ENCODE data around the gene MCTP2.

MCTP2 gene

DNA sequence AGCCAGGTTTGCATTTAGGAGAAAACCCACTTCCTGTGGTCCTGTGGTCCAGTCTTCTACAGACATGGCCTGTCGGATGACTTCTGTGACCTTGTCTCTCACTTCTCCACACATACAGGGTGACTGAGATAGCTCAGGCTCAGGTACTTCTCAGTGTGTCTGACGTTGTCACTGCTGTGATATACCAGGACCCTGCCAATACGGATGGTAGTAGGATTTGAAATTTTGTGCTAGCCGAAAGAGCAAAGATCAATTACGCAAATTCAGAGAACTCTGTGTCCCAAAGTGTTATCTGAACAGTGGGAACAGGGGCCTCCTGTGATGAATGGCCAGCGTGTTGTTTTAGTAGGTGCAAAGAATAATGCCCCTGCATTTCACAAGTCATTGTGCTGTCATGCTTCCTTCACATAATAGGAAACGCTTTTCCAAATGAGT, 128.9 kb downstream of the MCTP2 start:
- DNase-seq = no peak

DNA sequence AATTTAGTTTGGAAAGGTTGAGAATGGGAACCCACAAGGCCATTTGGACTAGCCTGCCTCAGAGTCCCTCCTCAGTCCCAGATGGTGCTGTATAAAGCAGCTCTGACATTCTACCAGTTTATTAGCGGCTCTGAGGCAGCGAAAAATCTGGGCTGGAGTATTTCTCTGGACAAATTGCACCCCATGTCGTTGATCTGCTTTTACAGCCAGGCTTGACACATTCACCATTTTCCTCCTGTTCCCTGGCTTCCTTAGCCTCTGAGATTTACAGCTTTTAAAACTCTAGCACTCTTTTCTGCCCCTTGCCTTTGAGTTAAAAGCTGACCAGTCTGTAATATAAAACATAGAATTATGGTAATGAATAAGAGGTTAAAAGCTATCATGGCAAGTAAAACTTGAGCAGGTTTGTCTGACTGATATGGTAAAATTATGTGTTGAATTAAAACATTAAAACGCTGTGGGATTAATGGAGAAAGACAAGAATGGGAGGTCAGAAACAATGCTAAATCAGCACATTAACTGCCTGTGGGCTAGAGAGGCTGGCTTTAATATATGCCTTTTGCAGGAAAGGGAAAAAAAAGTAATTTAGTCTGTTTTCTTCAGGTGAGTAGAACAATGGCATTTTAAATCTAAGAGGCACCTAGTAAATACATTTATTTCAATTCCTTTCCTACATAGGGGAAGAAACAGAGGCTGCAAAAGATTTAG, 131.2 kb downstream of the MCTP2 start:
- DNase-seq = no peak

DNA sequence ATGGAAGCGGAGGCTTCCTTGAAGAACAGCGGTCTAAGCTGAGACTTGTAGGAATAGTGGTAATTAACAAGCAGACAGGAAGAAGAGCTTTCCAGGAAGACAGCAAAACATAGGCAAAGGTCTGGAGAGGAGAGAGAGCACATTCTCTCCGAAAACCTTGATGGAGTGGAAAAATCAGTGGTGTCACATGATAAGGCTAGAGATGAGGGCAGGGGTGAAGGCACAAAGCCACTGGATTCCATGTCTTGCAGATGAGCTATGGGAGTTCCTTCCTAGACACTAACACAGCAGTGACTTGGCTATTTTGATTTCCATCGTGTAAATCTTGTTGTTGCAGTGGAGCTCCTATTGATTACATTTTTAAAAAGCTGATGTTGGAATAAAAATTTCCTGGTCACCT, 132.0 kb downstream of the MCTP2 start:
- no peak for DNase-seq

DNA sequence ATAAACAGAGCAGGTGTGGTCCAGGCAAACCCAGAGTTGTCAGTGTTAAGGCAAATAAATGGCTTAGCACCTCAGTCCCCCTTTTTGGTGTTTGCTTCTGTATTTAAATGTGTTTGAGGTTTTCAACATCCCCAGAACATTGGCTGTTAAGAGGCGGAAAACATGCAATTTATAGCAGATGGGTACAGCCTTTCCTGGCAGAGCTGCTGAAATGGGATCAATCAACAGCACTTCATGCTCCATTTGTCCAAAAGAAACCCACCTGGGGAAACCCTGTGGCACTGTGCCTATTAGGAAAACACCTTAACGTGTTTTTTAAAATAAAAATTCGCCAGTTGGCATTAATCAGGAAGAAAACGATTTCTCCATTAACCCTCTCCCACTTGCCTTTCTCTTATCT, 135.4 kb downstream of the MCTP2 start:
- DNase-seq = no peak

- DNase-seq = no peak
These were observed 136.6 kb downstream of the MCTP2 start for GRCh38 chr15:94367726-94368535.

DNA sequence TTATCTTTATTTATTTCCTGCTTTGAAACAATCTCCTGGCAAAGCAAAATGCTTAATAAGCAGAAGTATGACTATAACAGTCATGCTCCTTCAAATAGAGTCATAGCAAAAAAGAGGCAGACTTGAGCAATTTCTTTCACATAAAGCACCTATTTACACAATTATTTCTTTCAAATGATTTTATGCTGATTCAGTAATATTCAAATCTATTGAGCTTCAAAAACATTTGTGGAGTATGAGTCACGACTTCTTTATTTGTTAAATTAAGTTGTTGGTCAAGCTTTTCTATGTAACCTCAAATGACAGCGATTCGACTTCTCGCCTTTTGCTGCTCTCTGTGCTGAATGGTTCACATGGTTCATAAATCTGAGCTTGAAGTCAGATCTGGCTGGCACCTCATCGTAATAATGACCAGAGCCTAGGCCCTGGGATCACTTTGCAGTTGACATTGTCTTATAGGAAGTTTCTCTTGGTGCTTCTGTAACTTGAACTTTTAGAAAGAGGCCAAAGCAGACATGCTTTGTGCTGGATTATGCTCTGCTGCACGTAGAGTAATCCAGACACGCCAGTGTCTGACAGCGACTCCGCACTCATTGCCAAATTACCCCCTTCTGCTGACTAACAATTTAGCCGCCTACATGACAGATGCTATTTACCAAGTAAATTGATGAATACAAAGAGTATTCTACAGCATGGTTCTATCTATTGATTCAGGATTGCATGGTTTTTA, 139.0 kb downstream of the MCTP2 start:
- no peak for DNase-seq

DNA sequence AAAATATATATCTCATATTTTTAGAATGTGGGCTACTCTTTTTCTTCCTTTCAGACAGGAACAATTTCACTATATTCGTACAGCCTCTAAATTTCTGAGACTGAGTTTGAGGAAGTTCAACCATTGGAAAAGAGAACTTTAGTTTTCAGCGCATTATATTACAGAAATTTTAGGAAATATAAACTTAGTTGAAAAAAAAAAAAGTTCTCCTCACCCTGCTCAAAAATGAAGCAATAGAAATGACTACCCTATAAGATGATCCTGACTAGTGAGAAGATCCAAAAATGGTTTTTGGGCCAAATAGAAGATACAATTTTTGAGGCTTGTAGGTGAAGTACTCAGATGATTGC, 139.6 kb downstream of the MCTP2 start:
- DNase-seq = no peak

DNA sequence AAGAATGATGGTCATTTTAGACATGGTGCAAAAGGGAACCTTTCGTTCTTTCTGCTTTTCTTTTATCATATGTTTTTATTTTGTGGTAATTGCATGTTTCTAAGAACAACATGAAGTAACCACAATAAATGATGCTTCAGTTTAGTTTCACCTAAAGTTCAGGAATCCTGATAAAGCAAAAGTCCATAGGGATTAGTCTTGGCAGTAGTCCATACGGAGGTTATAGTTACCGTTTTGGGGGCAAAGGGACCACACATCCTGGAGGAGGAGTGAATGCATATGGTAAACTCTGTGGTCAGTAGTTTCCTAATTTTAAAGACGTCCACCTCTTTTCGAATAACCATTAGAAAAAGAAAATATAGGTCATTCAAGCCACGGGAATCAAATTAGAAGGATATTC, 141.5 kb downstream of the MCTP2 start:
- no peak for DNase-seq

DNA sequence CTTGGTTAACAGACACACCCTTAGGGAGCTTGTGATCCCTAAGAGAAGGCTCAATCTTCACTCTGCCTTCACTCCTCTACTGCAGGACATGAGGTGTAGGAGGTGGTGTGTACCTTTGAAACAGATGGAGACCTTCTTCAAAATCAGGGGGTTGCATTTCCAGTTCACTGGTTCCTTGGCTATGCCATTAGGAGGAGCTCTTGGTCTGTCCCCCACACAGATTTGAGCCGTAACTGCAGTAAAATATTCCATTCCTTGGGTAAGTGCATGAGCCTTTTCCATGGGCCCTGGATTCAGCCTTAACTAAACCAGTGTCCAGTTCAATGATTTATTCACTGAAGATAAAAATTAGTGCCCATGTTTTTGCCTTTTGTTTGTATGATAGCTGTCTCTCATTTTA, 144.6 kb downstream of the MCTP2 start:
- DNase-seq = no peak

DNA sequence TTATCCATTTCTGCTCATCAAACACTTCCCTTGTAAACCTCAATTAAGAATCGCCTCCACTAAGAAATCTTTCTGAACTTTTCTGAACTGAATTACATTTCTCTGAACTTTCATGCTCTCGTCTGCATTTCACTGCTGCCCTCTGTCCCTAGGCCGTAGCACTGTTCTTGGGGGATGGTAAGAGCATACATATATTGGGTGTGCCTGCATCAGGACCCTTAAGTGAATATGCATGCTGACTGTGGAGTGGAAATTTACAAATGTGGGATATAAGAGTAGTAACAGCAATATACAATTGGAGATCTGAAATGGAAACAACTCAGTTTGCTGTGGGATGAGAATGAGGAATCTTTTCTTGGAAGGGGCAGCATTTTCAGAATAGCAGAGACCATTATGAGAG, 148.6 kb downstream of the MCTP2 start:
- DNase-seq = no peak

DNA sequence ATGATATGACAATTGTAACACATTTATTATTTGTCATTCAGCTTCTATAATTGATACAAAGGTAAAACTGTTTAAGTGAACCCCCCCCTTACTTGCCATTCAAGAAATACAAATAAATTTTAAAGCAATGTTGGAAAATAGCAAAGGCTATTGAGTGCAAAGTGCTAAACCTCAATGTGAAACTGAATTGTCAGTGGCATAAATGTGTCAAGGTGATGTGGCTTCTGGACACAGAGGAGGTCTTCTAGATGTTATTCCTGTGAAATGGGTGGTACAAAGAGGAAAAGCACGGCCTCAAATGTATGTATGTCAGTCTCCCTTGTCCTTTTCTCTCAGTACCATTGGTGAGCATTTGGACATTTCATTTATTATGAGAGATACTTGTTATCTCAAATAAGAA, 149.4 kb downstream of the MCTP2 start:
- DNase-seq = no peak

DNA sequence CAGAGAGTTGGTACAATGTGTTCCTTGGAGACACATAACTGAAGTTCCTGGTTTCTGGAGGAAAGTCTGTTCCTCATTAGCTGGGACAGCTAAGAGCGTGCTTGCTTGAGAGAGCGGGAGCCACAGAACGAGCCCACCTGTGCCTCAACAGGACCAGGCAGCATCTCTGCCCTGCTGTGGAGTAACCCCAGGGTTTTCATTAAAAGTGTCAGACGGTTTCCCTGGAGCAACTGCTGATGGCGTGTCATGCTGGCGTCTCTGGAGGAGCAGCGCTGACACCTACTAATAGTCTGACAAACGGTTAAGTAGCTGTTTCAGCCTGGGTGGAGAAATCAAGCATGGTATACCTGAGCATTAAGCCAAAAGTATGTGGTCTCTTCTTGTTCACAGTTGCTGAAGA, 150.0 kb downstream of the MCTP2 start:
- no peak for DNase-seq

DNA sequence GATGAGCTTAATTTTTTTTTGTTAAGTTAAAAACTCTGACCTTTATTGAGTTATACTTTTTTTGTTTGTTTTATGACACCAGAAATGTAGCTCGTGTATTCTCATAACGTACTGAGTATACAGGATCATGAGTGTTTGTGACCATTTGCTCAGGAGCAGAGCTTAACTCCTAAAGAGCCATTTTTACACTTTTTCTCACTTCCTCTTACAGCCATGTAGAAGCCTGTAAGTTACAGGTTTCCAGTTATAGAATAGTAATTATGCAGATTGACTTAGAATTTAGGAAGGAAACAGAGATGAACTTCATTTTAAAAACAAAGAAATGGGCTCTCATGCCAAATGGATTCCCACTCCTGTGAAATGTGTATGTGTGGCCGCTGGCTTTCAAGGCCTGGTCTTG, 151.7 kb downstream of the MCTP2 start:
- no peak for DNase-seq

- DNase-seq = no peak
These were observed 152.3 kb downstream of the MCTP2 start for GRCh38 chr15:94383706-94384105.

- no peak for DNase-seq
These were observed 154.1 kb downstream of the MCTP2 start for GRCh38 chr15:94385441-94385840.

DNA sequence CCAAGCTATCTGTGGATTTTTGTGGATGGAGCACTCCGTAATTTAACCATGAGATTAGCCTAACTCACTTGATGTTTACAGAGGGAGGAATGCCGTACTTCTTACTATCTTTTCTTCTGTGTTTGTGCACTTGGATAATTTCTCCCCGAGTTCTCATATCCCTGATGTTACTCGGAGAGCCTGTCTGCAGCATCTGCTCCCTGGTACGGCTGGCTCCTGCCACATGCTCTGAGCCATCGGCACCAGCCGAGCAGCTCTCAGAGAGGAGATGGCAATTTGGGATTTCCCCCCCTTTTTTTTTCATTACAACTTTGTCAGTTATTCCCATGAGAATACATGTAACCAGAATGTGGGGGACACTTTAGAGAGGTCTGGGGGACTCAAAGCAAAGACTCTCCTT, 155.0 kb downstream of the MCTP2 start:
- no peak for DNase-seq

DNA sequence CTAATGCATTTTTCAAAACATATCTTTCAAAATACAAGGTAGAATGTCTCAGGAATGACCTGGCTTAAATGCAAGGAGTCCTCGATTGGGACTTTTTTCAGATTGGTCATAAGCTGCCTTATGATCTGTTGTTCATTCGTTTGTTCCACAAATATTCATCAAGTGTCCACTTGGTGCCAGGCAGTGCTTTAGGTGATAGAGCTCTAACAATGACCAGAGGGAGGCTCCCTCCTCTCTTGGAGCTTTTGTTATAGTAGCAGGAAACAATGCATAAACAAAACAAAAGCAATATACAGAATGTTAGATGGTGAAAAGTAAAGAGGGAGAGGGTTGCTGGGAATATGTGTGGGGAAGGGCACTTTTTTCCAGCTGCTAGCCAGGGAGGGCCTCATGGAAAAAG, 156.1 kb downstream of the MCTP2 start:
- DNase-seq = no peak

GRCh38 chr15:94387849-94388441, 156.6 kb downstream of the MCTP2 start:
- no peak for DNase-seq

- DNase-seq = no peak
These were observed 164.3 kb downstream of the MCTP2 start for GRCh38 chr15:94395640-94396039.

DNA sequence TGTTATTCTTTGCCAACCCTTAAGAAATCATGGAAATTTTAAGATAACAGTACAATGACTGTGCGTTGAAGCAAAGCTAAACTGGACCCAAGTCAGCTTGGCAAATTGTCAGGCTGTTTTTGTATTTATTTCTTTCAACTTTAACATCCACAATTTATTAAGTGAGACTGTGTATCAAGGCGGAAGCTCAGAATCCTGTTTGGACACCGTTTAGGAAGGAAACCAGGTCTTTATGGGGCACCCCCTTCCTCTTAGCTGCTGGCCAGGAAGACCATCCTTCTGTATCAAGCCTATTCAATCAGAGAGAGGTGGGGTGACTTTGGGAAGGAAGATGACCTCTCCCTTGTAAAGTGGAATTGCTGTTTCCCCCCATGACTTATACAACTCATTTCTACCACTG, 166.0 kb downstream of the MCTP2 start:
- no peak for DNase-seq

GRCh38 chr15:94398001-94398400, 166.6 kb downstream of the MCTP2 start:
- DNase-seq = no peak

- DNase-seq = no peak
These were observed 169.4 kb downstream of the MCTP2 start for GRCh38 chr15:94400526-94401298.

- no peak for DNase-seq
These were observed 172.0 kb downstream of the MCTP2 start for GRCh38 chr15:94403331-94403730.

Data from NCI-H2107 (cell line).